Measurements from ENCODE around the gene GAS2L3. TPM values are rescaled to one million over a fixed set of nuclear protein-coding genes. Genes with fewer than 3 reads are reported as not detected.

The GAS2L3 gene
- 55.1 and 56.8 TPM in 2 replicates for total RNA-seq
- long read RNA-seq, transcript GAS2L3-201 (9 exons, 2,218 nt): major isoform, 25 of 90 reads
- long read RNA-seq, partial matches to known transcripts: 6 of 90 reads
- long read RNA-seq, other reads (novel, unspliced or antisense): 59 of 90 reads

GRCh38 chr12:100573292-100574186 is at the start of gene GAS2L3:
Gene GAS2L3 (plus strand): TSS chr12:100573684. CDS start chr12:100594905, 21,221 bp downstream.
- Mint-ChIP-seq H3K36me3 (ENCODE audit: insufficient read depth) (peaks cover 3% of the 10 kb centered on the region), H3K4me3 (ENCODE audit: low read depth) (peak within 1 kb of the TSS; percentile 98), H3K4me1 (ENCODE audit: low read depth) (peaks cover 18% of the 10 kb centered on the region), H3K27me3 (peaks cover 16% of the 10 kb centered on the region), H3K9me3 (ENCODE audit: low read depth) (no peaks in the 10 kb centered on the region), H3K27ac (peak within 1 kb of the TSS; percentile 99)
- DNase-seq (ENCODE audit: low spot score, unreplicated experiment): peak; percentile 85
- TF ChIP-seq, protein P1, sequence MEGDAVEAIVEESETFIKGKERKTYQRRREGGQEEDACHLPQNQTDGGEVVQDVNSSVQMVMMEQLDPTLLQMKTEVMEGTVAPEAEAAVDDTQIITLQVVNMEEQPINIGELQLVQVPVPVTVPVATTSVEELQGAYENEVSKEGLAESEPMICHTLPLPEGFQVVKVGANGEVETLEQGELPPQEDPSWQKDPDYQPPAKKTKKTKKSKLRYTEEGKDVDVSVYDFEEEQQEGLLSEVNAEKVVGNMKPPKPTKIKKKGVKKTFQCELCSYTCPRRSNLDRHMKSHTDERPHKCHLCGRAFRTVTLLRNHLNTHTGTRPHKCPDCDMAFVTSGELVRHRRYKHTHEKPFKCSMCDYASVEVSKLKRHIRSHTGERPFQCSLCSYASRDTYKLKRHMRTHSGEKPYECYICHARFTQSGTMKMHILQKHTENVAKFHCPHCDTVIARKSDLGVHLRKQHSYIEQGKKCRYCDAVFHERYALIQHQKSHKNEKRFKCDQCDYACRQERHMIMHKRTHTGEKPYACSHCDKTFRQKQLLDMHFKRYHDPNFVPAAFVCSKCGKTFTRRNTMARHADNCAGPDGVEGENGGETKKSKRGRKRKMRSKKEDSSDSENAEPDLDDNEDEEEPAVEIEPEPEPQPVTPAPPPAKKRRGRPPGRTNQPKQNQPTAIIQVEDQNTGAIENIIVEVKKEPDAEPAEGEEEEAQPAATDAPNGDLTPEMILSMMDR (IDR thresholded peaks at IDR 0.05; ENCODE audit: unreplicated experiment): no peak

DNA sequence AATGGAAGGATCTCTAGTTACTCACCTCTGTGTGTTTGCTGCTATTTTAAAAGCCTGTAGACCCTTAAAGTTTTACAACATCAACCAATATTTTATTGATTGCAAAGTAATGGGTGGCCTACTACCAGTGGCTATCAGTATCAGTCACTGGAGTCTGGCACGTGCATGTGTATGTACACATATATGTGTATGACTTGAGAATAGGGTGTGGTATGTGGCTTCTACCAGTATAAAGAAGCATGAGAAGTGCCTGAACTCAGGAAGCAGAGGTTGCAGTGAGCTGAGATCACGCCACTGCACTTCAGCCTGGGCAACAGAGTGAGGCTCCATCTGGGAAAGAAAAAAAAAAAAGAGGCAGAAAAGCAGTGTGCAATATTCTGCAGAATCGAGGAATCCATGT is 45.5 kb upstream of the GAS2L3 start:
- TF ChIP-seq, protein P1 (IDR thresholded peaks at IDR 0.05; ENCODE audit: unreplicated experiment): no peak
- Mint-ChIP-seq H3K9me3 (ENCODE audit: low read depth) (no peaks in the 10 kb centered on the region), H3K27me3 (peaks cover 5% of the 10 kb centered on the region), H3K27ac (no peak overlapping the region), H3K4me1 (ENCODE audit: low read depth) (no peaks in the 10 kb centered on the region), H3K4me3 (ENCODE audit: low read depth) (no peak overlapping the region), H3K36me3 (ENCODE audit: insufficient read depth) (no peaks in the 10 kb centered on the region)
- DNase-seq (ENCODE audit: low spot score, unreplicated experiment): no peak

DNA sequence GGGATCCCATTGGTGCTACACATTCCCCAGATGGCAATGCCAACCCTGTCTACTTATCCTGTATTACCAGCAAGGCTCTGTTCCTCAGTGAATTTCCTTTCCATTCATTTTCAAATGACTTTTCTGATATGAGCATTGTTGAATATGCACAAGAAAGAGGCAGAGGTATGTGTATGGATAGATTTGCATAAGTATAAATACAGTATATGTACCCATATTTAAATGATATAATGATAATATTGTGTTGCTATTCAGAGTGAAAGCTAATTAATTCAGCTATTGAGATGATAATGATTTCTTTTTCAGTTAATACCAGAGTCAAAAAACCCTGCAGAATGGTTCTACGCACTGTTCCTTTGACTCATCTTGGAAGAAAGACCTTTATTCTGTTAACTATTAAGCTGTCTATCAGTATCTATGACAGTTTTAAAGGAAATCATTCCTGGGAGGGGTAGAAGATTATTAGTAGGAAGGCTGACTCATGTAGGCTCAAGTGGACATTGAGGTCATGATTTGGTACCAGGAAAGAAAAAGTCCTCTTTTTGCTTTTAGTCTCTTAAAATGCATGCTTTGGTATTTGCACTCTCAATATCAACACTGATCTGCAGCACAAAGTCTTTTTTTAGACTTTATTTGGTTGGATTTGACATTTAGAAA is 44.9 kb upstream of the GAS2L3 start:
- H3K9me3 Mint-ChIP-seq (ENCODE audit: low read depth): no peaks in the 10 kb centered on the region
- no peaks in the 10 kb centered on the region for H3K4me1 Mint-ChIP-seq (ENCODE audit: low read depth)
- H3K27me3 Mint-ChIP-seq: peaks cover 5% of the 10 kb centered on the region
- H3K4me3 Mint-ChIP-seq (ENCODE audit: low read depth): no peak overlapping the region
- TF ChIP-seq, protein P1 (IDR thresholded peaks at IDR 0.05; ENCODE audit: unreplicated experiment): no peak
- H3K36me3 Mint-ChIP-seq (ENCODE audit: insufficient read depth): no peaks in the 10 kb centered on the region
- no peak overlapping the region for H3K27ac Mint-ChIP-seq
- no peak for DNase-seq (ENCODE audit: low spot score, unreplicated experiment)

GRCh38 chr12:100529756-100530350 is 43.6 kb upstream of the GAS2L3 start:
- H3K4me1 Mint-ChIP-seq (ENCODE audit: low read depth): no peaks in the 10 kb centered on the region
- H3K9me3 Mint-ChIP-seq (ENCODE audit: low read depth): no peaks in the 10 kb centered on the region
- H3K36me3 Mint-ChIP-seq (ENCODE audit: insufficient read depth): no peaks in the 10 kb centered on the region
- H3K27ac Mint-ChIP-seq: no peak overlapping the region
- H3K4me3 Mint-ChIP-seq (ENCODE audit: low read depth): no peak overlapping the region
- TF ChIP-seq, protein P1 (IDR thresholded peaks at IDR 0.05; ENCODE audit: unreplicated experiment): no peak
- H3K27me3 Mint-ChIP-seq: peaks cover 5% of the 10 kb centered on the region
- no peak for DNase-seq (ENCODE audit: low spot score, unreplicated experiment)

GRCh38 chr12:100533376-100533775 is 40.1 kb upstream of the GAS2L3 start:
- Mint-ChIP-seq H3K9me3 (ENCODE audit: low read depth) (no peaks in the 10 kb centered on the region), H3K4me1 (ENCODE audit: low read depth) (no peaks in the 10 kb centered on the region), H3K27ac (no peak overlapping the region), H3K4me3 (ENCODE audit: low read depth) (no peak overlapping the region), H3K36me3 (ENCODE audit: insufficient read depth) (no peaks in the 10 kb centered on the region), H3K27me3 (peaks cover 5% of the 10 kb centered on the region)
- TF ChIP-seq, protein P1 (IDR thresholded peaks at IDR 0.05; ENCODE audit: unreplicated experiment): no peak
- no peak for DNase-seq (ENCODE audit: low spot score, unreplicated experiment)

Data from progenitor cell of endocrine pancreas (in vitro differentiated cells).